H9 (cell line): Measurements from ENCODE around the gene PLEKHA7. TPM values are rescaled to one million over a fixed set of nuclear protein-coding genes. Genes with fewer than 3 reads are reported as not detected.

Experiments used
- DNase-seq: peaks from one replicate; pipeline ENCODE4 v3.0.0-alpha.2; 2017
- H2AFZ ChIP-seq: one replicate; pipeline ENCODE4 v1.6.1; 2013; ENCODE audit warnings: mild to moderate bottlenecking, low read length, control low read depth, moderate library complexity
- H2AK5ac ChIP-seq: 2 replicates; pipeline ENCODE4 v1.6.1; 2013; ENCODE audit warnings: low read length, control low read depth, mixed read lengths; ENCODE audit not compliant: insufficient read length
- H2BK120ac ChIP-seq: one replicate; pipeline ENCODE4 v1.6.1; 2013; ENCODE audit warnings: low read depth, mild to moderate bottlenecking, low read length, control low read depth, inconsistent platforms; ENCODE audit not compliant: poor library complexity, severe bottlenecking
- H2BK12ac ChIP-seq: 2 replicates; pipeline ENCODE4 v1.6.1; 2013; ENCODE audit warnings: low read length, control low read depth, mixed read lengths, low read depth; ENCODE audit not compliant: insufficient read length
- H2BK15ac ChIP-seq: 2 replicates; pipeline ENCODE4 v1.6.1; 2013; ENCODE audit warnings: low read depth, low read length, control low read depth
- H2BK20ac ChIP-seq: one replicate; pipeline ENCODE4 v1.6.1; 2013; ENCODE audit warnings: low read depth, mild to moderate bottlenecking, low read length, control low read depth, inconsistent platforms; ENCODE audit not compliant: poor library complexity, severe bottlenecking
- H2BK5ac ChIP-seq: 2 replicates; pipeline ENCODE4 v1.6.1; 2013; ENCODE audit warnings: low read length, control low read depth, mixed read lengths; ENCODE audit not compliant: insufficient read length
- H3K14ac ChIP-seq: 2 replicates; pipeline ENCODE4 v1.6.1; 2013; ENCODE audit warnings: low read length, control low read depth; ENCODE audit not compliant: insufficient read depth
- H3K18ac ChIP-seq: 2 replicates; pipeline ENCODE4 v1.6.1; 2013; ENCODE audit warnings: low read depth, mild to moderate bottlenecking, mixed read lengths, low read length, control low read depth; ENCODE audit not compliant: insufficient read length
- H3K23ac ChIP-seq: 2 replicates; pipeline ENCODE4 v1.6.1; 2013; ENCODE audit warnings: low read length, control low read depth, mixed read lengths, low read depth; ENCODE audit not compliant: insufficient read length
- H3K23me2 ChIP-seq: 2 replicates; pipeline ENCODE4 v1.6.1; 2013; ENCODE audit warnings: low read depth, mild to moderate bottlenecking, mixed read lengths, low read length, control low read depth; ENCODE audit not compliant: insufficient read length, poor library complexity, severe bottlenecking
- H3K27ac ChIP-seq: 2 replicates; pipeline ENCODE4 v1.5.1; 2013; ENCODE audit warnings: low read length, control low read depth, mixed read lengths, low read depth; ENCODE audit not compliant: insufficient read length
- H3K27me3 ChIP-seq: 2 replicates; pipeline ENCODE4 v1.6.1; 2013; ENCODE audit warnings: low read length, control low read depth, inconsistent platforms; ENCODE audit not compliant: insufficient read depth
- H3K4ac ChIP-seq: 2 replicates; pipeline ENCODE4 v1.6.1; 2013; ENCODE audit warnings: low read depth, mild to moderate bottlenecking, control low read depth, inconsistent platforms, low read length, moderate library complexity
- H3K4me1 ChIP-seq: 2 replicates; pipeline ENCODE4 v1.6.1; 2013; ENCODE audit warnings: low read length, control low read depth, inconsistent platforms; ENCODE audit not compliant: insufficient read depth
- H3K4me2 ChIP-seq: 2 replicates; pipeline ENCODE4 v1.6.1; 2013; ENCODE audit warnings: low read length, control low read depth, mixed read lengths; ENCODE audit not compliant: insufficient read length, insufficient read depth
- H3K56ac ChIP-seq: 2 replicates; pipeline ENCODE4 v1.6.1; 2013; ENCODE audit warnings: low read depth, mild to moderate bottlenecking, mixed read lengths, low read length, control low read depth; ENCODE audit not compliant: insufficient read length
- H3K79me1 ChIP-seq: 2 replicates; pipeline ENCODE4 v1.6.1; 2013; ENCODE audit warnings: low read depth, mild to moderate bottlenecking, moderate library complexity, low read length, control low read depth, inconsistent platforms; ENCODE audit not compliant: insufficient read depth, poor library complexity, severe bottlenecking
- H3K79me2 ChIP-seq: 2 replicates; pipeline ENCODE4 v1.6.1; 2013; ENCODE audit warnings: low read length, control low read depth, inconsistent platforms; ENCODE audit not compliant: insufficient read depth
- H3K9ac ChIP-seq: 2 replicates; pipeline ENCODE4 v1.6.1; 2013; ENCODE audit warnings: low read length, control low read depth, mixed read lengths; ENCODE audit not compliant: insufficient read length; ENCODE audit errors: extremely low read depth
- H3K9me3 ChIP-seq: one replicate; pipeline ENCODE4 v1.6.1; 2013; ENCODE audit warnings: low read depth, low read length, inconsistent platforms; ENCODE audit not compliant: control insufficient read depth
- H3T11ph ChIP-seq: one replicate; pipeline ENCODE4 v1.6.1; 2013; ENCODE audit warnings: mild to moderate bottlenecking, low read length, control low read depth, inconsistent platforms
- H4K20me1 ChIP-seq: one replicate; pipeline ENCODE4 v1.6.1; 2013; ENCODE audit not compliant: control insufficient read depth, insufficient read length, insufficient read depth
- H4K5ac ChIP-seq: 2 replicates; pipeline ENCODE4 v1.6.1; 2013; ENCODE audit warnings: low read depth, mild to moderate bottlenecking, mixed read lengths, low read length, control low read depth; ENCODE audit not compliant: insufficient read length
- H4K8ac ChIP-seq: replicated peaks from 2 replicates; pipeline ENCODE4 v1.6.1; 2013; ENCODE audit warnings: low read length, control low read depth, mixed read lengths, low read depth; ENCODE audit not compliant: insufficient read length
- H4K91ac ChIP-seq: 2 replicates; pipeline ENCODE4 v1.6.1; 2013; ENCODE audit warnings: low read depth, mild to moderate bottlenecking, moderate library complexity, mixed read lengths, low read length, control low read depth; ENCODE audit not compliant: insufficient read length
- H3K27ac Mint-ChIP-seq, 3 experiments: 2 replicates in 2 of 3; 3 replicates in 1 of 3; pipeline ENCODE4 v1.8.0; 2020 to 2021; ENCODE audit warnings: mixed read lengths in 3 of 3, mild to moderate bottlenecking in 1 of 3, moderate library complexity in 1 of 3
- H3K27me3 Mint-ChIP-seq: 2 replicates; pipeline ENCODE4 v1.8.0; 2021; ENCODE audit warnings: low read depth, mild to moderate bottlenecking, moderate library complexity, mixed read lengths
- H3K36me3 Mint-ChIP-seq, 3 experiments: 2 replicates in 2 of 3; 3 replicates in 1 of 3; pipeline ENCODE4 v1.8.0; 2020 to 2021; ENCODE audit warnings: low read depth in 3 of 3, mixed read lengths in 3 of 3; ENCODE audit not compliant: insufficient read depth in 1 of 3
- H3K4me1 Mint-ChIP-seq, 2 experiments: 2 replicates each; pipeline ENCODE4 v1.8.0; 2020; ENCODE audit warnings: mixed read lengths in 2 of 2
- H3K4me3 Mint-ChIP-seq, 2 experiments: 2 replicates in 1 of 2; 3 replicates in 1 of 2; pipeline ENCODE4 v1.8.0; 2020 to 2021; ENCODE audit warnings: mild to moderate bottlenecking in 2 of 2, mixed read lengths in 2 of 2, moderate library complexity in 1 of 2
- H3K9me3 Mint-ChIP-seq, 2 experiments: 2 replicates in 1 of 2; 3 replicates in 1 of 2; pipeline ENCODE4 v1.8.0; 2020; ENCODE audit warnings: mild to moderate bottlenecking in 2 of 2, mixed read lengths in 2 of 2, moderate library complexity in 1 of 2
- WGBS: extraction: QIAGEN DNeasy Blood & Tissue Kit; methylation state at CpG from one replicate; pipeline ENCODE4 v1.1.7; 2013; ENCODE audit warnings: missing lambda C conversion rate, low lambda C conversion rate, mixed read lengths; ENCODE audit not compliant: insufficient read length; ENCODE audit errors: extremely low coverage; 5-methylcytosine and 5-hydroxymethylcytosine counted together
- total RNA-seq: library from RNA; stranded (reverse); gene quantifications from 2 replicates; pipeline ENCODE4 v1.2.1, GENCODE V29; 2021
- TF ChIP-seq, protein P1 (sequence below): fragments of 200-600 bp; sonication (generic); conservative IDR thresholded peaks from 3 replicates; pipeline ENCODE4 v1.8.0; 2021; ENCODE audit warnings: antibody characterized with exemption, mild to moderate bottlenecking

The PLEKHA7 gene
- total RNA-seq, 1 experiment from 2014 or later: 21.0 TPM

- Histone ChIP-seq H3K79me2 (0 out of 2 replicates have a peak, but pooled peaks cover 1% of the 10 kb centered on the region), H3K27me3 (no peaks in the 10 kb centered on the region), H3K79me1 (no peaks in the 10 kb centered on the region), H4K8ac (no peak overlapping the region), H2BK20ac (no peak overlapping the region), H2AK5ac (no peak overlapping the region), H2BK15ac (no peak overlapping the region), H2BK5ac (no peak overlapping the region), H4K5ac (no peak overlapping the region), H3K9me3 (no peaks in the 10 kb centered on the region), H3T11ph (no peak overlapping the region), H3K4me2 (no peak overlapping the region), H3K27ac (no peak overlapping the region), H3K23me2 (no peaks in the 10 kb centered on the region), H3K14ac (no peak overlapping the region), H2AFZ (no peak overlapping the region), H3K4ac (no peak overlapping the region), H3K18ac (no peak overlapping the region), H4K91ac (no peak overlapping the region), H3K4me1 (peaks cover 2% of the 10 kb centered on the region; the same call in 1 of the 2 replicates), H3K56ac (no peak overlapping the region), H3K9ac (no peak overlapping the region), H2BK120ac (no peak overlapping the region), H3K23ac (no peak overlapping the region), H4K20me1 (no peaks in the 10 kb centered on the region), H2BK12ac (no peak overlapping the region)
- WGBS: no CpG with 5 or more reads among the region's 1 CpG
- H3K27ac Mint-ChIP-seq: no peak overlapping the region
- TF ChIP-seq, protein P1, sequence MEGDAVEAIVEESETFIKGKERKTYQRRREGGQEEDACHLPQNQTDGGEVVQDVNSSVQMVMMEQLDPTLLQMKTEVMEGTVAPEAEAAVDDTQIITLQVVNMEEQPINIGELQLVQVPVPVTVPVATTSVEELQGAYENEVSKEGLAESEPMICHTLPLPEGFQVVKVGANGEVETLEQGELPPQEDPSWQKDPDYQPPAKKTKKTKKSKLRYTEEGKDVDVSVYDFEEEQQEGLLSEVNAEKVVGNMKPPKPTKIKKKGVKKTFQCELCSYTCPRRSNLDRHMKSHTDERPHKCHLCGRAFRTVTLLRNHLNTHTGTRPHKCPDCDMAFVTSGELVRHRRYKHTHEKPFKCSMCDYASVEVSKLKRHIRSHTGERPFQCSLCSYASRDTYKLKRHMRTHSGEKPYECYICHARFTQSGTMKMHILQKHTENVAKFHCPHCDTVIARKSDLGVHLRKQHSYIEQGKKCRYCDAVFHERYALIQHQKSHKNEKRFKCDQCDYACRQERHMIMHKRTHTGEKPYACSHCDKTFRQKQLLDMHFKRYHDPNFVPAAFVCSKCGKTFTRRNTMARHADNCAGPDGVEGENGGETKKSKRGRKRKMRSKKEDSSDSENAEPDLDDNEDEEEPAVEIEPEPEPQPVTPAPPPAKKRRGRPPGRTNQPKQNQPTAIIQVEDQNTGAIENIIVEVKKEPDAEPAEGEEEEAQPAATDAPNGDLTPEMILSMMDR: no peak
- no peaks in the 10 kb centered on the region for H3K9me3 Mint-ChIP-seq
- no peak overlapping the region for H3K4me3 Mint-ChIP-seq
- H3K36me3 Mint-ChIP-seq: no peaks in the 10 kb centered on the region
- peaks cover 18 to 24% of the 10 kb centered on the region in 2 experiments for H3K4me1 Mint-ChIP-seq
- no peak for DNase-seq
- H3K27me3 Mint-ChIP-seq: no peaks in the 10 kb centered on the region
Observed at GRCh38 chr11:16936643-16937042, 77.6 kb downstream of the PLEKHA7 start.
